ENCODE data around the gene OLFML2A.
"Not testable (repeated sequence)": the region's sequence is repeated elsewhere in the genome, so short reads cannot be mapped to it uniquely, and the experiment has no call there.

The OLFML2A gene

DNA sequence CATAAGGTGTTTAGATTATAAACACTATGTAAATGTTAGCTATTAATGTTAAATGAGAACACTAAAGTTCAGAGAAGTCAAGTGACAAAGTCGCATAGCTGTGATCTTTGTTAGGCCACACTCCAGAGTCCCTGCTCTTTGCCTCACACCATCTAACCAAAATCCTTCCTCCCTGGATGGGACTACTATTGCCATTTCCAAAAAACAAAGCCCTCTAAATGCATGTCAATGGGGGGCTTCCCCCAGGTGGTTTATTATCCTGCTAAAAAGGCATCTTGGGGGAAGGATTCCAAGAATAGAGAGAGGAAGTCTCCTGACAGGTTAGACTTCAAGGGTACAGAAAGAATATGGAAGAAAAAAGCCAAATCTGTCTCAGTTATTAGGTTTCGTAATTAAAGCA lies 16.2 kb upstream of the OLFML2A start:
- no peak for DNase-seq (ENCODE audit: low read depth in 1 of 2, low spot score in 1 of 2)

DNA sequence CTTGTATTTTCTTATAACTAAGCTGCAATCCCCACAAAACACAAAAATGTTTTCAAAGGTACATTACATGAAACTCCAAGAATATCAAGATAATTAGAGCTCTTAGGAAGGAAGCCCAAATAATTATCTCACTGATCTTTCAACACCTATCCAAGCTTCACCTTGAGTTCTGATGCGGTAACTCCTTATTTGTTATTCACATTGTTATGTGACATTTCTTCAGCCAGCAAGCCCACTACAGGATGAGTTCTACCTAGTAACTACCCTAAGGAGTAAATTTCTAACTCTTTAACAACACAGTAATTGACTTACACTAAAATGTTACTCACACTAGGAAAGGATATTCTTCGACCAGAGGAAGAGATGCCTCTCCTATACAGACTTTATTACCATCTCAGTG lies 15.7 kb upstream of the OLFML2A start:
- DNase-seq (ENCODE audit: low read depth in 1 of 2, low spot score in 1 of 2), result no peak

DNA sequence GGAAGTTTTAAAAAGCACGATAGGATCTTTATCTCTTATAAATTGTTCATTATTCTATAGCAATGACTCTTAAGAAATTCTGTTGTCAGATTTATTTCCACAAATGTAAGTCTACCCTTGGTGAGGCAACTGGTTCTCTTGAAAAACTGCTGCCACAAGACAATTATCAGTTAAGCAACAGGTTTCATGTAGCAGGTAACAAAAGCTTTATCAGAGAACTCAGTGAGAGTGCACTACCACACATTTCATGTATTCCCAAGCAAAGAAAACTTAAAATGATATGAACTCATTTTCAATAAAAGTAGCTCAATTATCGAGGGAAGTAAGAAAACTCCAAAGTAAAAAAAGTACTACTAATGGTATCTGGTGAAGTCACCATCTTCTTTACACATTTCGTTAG lies 15.2 kb upstream of the OLFML2A start:
- no peak for DNase-seq (ENCODE audit: low read depth in 1 of 2, low spot score in 1 of 2)

DNA sequence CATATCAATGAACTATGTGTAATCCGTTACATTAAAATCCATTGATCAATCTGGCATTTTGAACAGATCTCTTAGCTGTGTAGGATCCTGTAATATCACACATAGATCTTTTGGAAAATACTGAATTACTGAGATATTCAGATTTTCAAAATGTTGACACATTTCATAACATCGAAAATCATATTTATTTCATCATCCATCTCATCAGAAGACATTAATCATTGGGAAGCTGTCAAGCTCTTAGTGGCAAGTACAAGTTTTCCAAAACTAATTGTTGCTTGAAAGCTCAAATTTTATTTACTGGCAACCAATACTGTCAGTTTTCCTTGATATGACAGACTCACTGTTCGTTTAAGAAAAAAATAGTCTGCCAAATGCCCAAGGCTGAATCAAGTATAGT lies 14.3 kb upstream of the OLFML2A start:
- no peak for DNase-seq (ENCODE audit: low read depth in 1 of 2, low spot score in 1 of 2)

DNA sequence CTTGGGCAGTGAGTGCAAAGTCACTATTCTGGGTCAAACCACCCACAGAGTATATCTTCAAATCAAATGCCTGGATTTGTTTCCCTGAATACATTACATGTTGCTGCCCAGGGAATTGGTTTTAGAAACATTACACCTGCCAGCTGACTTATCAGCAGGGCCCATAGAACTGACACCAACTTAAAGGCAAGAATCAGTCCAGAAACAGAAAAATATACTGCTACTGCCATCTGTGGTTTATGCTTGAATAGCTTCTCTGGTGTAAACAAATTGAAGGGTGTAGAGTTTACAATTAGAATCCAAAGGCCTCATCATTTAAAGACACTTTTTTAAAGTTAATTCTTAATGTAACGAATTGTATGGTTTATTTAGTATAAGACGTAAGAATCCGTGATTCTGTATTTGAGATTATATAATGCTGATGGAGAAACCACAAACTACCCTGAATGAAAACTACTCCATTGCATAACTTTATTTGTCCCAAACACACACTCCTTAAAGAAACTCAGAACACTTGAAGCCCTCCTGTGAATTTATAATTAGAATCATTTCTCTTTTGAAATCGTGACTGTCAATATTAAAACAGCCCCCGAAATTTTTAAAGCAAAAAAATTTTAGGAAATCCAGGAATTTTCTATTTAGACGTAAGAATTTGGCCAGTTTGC lies 12.0 kb upstream of the OLFML2A start:
- no peak for DNase-seq (ENCODE audit: low read depth in 1 of 2, low spot score in 1 of 2)

DNA sequence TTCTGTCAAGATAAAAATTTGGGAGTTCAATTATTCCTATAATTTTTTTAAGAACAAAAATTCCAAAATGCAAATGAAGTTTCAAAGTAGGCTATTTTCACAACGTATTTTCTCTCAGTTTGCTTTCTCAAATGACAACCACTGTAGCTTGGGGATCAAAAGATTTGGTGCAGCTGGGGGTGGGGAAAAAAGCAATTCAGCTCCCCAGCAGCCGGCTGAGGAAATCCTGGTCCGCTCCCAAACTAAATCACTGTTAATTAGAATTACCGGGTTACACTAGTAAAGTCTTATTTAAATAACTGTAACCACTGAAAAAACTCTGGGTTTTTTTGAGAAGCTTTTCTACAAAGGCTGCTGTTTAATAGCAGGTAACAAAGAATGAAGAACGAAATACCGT lies 11.5 kb upstream of the OLFML2A start:
- no peak for DNase-seq (ENCODE audit: low read depth in 1 of 2, low spot score in 1 of 2)

DNA sequence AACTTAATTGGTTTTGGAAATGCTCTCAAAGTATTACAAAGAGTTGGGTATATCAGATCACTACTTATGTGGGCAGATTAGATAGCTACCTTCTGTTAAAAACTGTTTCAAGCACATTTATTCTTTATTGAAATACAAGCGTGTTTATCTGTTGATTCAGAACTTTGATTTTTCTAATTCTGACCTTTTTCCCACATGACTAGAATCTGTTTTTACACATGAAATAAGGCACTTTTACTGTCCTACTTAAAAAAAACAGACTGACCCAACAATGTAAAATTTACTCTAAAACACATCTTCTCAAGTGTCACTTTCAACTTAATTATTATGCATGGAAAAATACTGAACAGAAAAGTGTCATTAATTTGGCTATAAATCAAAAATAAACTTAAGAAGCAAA lies 10.6 kb upstream of the OLFML2A start:
- no peak for DNase-seq (ENCODE audit: low read depth in 1 of 2, low spot score in 1 of 2)

DNA sequence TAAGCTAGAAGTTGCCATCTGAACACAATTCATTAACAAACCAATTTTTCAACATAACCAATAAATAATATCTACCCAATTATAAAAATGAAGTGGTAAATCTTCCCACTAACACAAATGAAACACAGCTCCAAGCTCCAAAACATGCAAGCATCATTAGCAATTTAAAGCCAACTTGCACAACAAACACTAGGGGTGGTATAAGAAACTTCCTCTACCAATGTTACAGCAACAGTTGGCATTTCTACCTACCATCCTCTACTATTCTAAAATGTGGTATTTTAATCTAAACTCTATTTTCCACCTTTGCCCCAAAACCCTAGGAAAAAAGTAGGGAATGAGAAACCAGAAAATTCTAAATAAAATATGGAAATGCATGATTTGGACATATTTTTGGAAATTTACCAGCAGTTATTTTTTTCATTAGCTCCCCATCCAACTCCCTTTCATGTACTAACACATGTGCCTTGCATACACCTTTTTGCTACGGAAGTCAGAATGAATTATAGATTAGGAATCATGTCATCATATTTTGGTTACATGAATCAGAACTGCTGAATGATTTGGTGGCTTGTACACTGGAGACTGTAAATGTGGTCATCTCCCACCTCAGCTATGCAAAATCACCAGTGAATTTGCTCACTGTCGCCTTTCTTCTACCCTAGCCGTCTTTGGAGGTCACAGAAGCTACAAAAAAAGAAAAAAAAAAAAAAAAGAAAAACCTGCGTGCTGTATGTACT lies 9.9 kb upstream of the OLFML2A start:
- DNase-seq (ENCODE audit: low read depth in 1 of 2, low spot score in 1 of 2), result no peak

DNA sequence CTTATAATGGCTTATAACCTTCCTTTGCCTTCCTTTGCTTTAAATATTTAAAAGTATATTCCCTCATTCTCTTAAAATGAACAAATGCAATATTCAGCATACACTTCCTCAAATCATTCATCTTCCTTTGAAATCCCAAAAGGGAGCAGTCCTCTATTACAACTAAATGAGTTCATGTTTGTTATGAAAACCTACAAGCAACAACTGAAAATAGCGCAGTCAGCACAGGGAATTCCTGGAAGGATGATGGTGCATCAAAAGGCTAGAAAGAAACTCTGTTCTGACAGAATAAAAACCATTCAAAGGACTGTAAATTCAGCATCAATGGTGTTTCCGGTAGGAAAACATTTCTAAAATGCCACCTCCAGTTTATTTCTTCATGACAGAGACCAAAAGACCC lies 9.1 kb upstream of the OLFML2A start:
- no peak for DNase-seq (ENCODE audit: low read depth in 1 of 2, low spot score in 1 of 2)

DNA sequence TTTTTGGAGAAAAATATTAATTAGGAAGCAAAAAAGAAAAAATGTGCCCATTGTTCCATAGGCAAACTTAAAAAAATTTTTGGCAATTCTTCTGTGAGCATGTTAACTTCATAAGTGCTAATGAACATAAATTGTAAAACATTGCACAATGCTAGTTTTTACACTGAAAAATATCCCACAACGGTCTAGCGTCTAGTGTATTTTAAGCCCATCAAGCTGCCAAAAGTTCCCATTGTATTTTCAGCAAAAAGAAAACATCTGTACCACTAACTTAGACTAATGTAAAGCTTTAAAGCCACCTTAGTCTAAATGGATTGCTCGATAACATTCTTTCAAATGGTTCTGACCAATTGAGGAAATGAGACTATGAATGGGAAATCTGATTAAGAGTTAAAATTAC lies 8.6 kb upstream of the OLFML2A start:
- no peak for DNase-seq (ENCODE audit: low read depth in 1 of 2, low spot score in 1 of 2)

DNA sequence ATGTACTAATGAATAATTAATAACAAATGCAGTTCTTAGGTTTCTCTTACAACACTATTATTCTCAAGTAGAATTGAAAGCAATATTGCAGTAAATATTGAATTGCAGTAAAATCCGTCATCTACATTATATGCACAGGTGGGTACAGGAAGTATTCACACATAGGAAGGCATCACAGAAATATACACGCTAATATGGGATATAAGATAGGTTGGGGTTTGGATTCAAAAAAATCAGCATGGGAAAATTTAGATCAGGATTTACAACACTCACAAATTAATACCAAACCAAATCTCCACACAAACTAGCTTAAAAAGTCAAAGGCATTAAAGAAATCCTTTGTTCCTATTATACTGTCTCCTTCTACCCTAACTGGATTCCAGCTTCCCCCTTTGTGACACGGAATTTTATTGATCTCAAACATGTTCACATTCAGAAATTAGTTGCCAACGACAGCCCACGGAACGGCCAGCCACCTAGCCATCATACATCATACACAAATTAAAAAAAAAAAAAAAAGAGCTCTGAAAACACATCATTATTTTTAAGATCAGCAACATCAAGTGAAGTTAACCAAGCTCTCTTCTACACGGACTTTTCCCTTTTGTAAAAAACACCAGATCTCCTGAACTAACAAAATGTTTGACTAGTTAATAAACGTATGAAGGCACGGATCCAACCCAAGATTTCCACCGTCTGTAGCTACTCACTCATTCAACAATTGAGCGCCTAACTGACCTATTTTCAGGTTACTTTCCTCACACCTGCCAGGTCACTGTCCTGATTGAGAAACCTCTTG lies 8.0 kb upstream of the OLFML2A start:
- no peak for DNase-seq (ENCODE audit: low read depth in 1 of 2, low spot score in 1 of 2)

DNA sequence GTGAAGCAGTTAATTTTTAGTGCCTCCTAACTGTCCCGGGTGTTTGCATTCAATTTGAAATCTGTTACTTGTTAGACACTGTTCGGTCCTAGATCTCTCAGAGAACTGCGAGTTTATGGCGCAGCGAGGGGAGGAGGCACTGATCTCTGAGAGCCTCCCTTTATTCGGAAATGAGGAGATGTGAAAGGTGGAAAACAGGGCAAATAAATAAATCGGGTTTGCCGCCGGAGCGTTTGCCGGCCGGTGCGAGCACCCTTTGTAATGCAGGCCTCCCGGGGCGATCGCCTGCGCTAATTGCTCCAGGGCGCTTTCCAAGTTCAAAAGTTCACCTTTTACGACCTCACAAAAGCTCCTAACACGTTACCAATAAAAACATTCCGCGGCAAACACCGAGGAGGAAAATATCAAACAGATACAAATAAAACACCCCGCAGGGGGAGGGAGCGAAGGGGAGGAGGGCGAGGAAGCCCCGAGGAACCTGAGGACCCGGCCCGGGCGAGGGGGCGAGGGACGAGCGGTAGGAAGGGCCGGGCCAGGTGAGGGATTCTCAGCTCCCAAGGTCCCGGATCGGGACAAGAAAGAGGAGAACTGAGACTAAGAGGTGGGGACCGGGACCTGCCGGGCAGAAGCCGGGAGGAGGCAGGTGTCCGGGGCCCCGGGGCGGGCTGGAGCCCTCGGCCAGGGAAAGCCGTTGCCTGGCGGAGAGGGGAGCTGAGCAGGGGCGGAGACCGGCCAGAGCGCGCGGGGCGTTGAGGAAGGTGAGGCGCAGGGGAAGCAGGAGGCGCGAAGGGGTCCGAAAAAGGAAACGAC lies 7.2 kb upstream of the OLFML2A start:
- no peak for DNase-seq (ENCODE audit: low read depth in 1 of 2, low spot score in 1 of 2)

DNA sequence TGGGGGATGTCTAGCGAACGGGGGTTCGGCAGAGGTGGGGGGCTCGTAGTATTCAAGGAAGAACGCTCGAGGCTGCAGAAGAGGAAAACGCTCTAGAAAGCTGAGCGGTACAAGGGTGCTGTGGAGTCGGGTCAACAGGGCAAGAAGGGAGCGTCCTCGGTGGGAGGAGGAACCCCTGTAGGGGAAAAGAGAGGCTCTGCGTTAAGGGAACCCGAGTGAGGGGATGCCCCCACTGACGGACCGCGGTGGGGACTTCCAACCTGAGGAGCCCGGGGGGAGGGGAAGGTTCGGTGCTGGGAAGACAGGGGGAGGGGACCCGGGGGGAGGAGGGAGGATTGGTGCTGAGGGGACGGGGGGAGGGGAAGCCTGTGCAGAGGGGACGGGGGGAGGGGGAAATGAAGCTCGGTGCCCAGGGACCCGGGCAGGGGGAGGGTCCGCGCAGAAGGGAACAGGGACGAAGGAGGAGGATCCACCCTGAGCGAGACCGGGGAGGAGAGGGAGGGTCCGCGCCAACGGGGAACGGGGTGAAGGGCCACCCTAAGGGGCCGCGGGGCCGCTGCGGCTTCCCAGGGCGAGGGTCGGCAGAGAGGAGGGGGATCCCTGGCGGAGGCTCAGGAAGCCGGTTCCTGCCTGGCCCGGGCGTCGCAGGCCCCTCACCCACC lies 6.4 kb upstream of the OLFML2A start:
- no peak for DNase-seq (ENCODE audit: low read depth in 1 of 2, low spot score in 1 of 2)

DNA sequence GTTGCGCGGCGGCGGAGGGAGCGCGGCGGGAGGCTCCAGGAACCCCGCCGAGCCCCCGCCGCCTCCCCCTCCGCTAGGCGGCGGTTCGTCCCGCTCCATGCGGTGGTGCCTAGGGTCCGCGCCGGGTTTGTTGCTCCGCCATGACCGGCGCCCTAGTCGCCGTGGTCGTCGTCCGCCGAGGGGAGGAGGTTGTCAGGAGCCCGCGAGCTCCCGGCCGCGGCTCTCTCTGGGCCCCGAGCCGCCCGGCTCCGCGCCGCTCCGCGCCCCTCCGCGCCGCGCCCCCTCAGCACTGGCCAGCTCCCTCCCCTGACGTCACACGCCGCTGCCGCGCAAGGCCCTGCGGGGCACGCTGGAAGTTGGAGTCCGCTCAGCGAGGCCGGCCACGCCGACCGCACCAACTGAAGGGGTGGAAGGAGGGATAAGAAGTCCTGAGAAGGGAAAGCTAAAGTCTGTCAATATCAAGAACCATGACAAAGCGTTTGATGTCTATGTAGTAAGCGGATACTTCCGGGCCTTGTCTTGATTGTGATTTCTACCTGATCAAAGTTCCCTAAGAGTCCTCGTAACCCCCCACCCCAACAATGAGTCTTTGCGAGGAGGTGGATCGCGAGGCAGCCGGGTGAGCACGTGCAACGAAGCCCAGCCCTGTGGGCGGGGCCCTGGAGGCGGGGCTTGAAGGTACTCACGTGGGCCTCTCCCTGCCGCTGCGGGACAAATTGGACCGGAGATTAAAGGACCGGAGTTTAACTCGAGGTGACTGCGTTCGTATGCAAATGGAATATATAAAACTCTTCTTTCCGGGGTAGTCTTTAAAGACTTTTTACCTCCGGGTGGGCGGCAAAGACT lies 5.7 kb upstream of the OLFML2A start, which contains the start of gene NR6A1:
Gene NR6A1, minus strand, starts transcription at position 291 of the 846 bp plus-strand sequence.
- peak; percentile 85 to 90 for DNase-seq (ENCODE audit: low read depth in 1 of 2, low spot score in 1 of 2)

DNA sequence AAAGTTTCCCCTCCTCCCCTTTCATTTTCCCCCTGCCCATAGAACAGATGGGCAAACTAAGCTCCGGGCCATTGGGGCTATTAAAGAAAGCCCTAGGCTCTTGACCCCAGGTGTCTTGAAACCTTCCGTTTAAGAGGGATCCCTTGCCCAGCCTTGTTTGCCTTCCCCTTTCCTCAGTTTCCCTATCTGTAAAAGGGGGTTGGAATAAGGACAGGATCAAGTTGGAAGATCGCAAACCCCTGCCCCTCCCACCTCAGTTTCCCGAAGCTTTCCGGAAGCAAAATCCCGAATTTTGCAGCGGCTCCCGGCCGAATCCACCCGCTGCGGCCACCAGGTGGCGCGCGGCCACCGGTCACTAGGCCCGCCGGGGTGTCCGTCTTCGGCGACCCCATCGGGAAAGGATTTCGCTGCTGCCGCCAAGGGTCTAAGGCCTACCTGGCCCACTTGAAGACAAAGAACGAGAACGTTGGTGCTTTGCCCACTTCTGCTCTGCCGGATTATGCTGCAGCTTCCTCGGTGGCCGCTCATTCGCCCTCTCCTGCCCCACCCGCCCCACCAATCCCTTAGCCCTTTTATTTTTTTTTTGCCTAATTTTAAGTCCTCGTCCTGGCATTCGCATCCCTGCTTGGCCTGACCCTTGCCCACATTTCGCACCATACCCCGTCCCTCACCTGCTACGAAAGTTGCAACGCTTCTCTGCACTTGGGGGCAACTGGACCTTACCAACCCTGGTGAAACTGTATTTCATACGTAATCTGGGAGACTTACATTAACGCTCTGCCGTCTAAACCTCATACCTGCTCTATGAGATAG lies 4.9 kb upstream of the OLFML2A start:
- no peak for DNase-seq (ENCODE audit: low read depth in 1 of 2, low spot score in 1 of 2)

DNA sequence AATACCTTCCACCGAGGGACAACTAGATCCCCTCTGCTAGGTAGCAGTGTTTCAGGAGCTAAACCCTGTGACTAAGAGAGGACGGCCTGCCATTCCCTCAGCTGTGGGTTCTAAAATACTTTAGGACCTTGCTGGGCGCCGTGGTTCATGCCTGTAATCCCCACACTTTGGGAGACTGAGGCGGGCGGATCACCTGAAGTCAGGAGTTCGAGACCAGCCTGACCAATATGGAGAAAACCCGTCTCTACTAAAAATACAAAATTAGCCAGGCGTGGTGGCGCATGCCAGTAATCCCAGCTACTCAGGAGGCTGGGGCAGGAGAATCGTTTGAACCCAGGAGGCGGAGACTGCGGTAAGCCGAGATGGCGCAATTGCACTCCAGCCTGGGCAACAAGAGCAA lies 4.1 kb upstream of the OLFML2A start:
- not testable (repeated sequence) for DNase-seq (ENCODE audit: low read depth in 1 of 2, low spot score in 1 of 2)

DNA sequence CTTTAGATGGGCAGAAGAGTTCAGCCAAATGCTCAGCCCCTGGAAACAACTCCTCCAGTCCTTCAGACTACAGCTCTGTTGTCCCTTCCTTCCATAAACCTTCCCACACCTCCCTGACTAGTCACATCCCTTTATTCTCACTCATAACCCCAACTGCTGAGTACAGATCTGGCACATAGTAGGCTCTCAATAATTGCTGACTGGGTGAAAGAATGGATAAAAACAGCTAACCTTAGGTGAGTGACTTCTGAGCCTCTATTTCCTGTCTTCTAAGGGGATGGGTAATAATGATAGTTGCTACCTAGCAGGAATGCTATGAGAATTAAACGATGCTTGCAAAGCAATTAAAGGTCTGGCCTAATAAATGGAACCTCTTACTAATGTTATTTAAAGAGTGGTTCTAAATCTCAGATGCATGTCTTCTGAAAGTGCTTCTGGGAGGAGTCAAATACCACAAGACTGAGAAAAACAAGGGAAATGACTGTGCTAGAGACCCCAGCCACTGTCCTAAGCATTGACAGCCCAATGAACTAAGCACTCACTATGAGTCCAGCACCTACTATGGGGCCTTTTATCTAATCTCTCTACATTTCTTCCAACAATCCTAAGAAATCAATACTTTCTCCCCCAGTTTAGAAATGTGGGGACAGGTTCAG lies 3.3 kb upstream of the OLFML2A start:
- DNase-seq (ENCODE audit: low read depth in 1 of 2, low spot score in 1 of 2), result no peak

Measured in activated CD4-positive, alpha-beta T cell treated with anti-CD3 and anti-CD28 coated beads, Interleukin-2, amount 50 U/mL, for 24 hours (primary cell).